Measurements from ENCODE around the gene GIGYF2. TPM values are rescaled to one million over a fixed set of nuclear protein-coding genes. Genes with fewer than 3 reads are reported as not detected.

GIGYF2 gene
- total RNA-seq, 1 experiment from 2014 or later = 60.6 TPM

DNA sequence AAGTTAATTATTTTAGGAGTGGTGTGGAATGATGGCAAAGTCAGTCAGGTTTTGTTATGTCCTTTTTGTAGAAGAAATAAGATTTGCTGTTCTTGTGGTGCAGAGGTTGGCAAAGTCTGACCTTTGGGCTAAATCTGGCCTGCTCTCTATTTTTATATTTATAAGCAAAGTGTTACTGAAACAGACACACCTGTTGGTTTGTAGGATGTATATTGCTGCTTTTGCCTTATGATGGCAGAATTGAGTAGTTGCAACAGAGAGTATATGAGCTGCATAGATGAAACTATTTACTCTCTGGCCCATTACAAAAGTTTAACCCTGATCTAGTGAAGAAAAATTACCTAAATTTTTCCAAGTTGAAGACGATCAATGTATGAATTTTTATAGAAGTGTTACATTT is 113.3 kb downstream of the GIGYF2 start (continued):
- TF ChIP-seq, protein P1, sequence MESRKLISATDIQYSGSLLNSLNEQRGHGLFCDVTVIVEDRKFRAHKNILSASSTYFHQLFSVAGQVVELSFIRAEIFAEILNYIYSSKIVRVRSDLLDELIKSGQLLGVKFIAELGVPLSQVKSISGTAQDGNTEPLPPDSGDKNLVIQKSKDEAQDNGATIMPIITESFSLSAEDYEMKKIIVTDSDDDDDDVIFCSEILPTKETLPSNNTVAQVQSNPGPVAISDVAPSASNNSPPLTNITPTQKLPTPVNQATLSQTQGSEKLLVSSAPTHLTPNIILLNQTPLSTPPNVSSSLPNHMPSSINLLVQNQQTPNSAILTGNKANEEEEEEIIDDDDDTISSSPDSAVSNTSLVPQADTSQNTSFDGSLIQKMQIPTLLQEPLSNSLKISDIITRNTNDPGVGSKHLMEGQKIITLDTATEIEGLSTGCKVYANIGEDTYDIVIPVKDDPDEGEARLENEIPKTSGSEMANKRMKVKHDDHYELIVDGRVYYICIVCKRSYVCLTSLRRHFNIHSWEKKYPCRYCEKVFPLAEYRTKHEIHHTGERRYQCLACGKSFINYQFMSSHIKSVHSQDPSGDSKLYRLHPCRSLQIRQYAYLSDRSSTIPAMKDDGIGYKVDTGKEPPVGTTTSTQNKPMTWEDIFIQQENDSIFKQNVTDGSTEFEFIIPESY (IDR thresholded peaks at IDR 0.05; ENCODE audit: extremely low read depth, insufficient replicate concordance, low read length) = no peak
- TF ChIP-seq EGR1 (IDR thresholded peaks at IDR 0.05; ENCODE audit: low read depth) = no peak
- no peak for TF ChIP-seq ZFX (IDR thresholded peaks at IDR 0.05)

DNA sequence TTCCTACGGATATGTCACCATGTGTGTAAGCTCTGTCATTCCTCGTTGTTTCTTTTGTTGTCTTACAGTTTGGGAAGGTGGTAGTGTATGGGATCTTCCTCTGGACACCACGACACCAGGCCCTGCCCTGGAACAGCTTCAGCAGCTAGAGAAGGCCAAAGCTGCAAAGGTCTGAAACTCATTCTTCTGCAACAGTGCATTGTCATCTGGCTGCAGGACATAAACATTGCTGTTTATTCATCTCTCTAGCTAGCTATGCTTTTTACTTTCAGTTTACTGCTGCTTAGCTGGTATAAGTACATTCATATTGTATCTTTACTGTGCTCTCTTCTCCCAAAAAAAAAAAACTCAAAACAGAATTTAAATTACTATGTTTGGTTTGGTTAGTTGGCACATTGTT is 118.4 kb downstream of the GIGYF2 start:
- Histone ChIP-seq H2AFZ (ENCODE audit: low read depth, low read length, poor library complexity, severe bottlenecking) (no peak overlapping the region), H4K20me1 (ENCODE audit: insufficient read depth) (no peaks in the 10 kb centered on the region), H3K9me3 (ENCODE audit: control insufficient read depth in 1 of 2, insufficient read depth in 1 of 2, low read depth in 1 of 2, low read length in 2 of 2) (no peaks in the 10 kb centered on the region), H3K4me2 (ENCODE audit: low read length) (no peak overlapping the region), H3K9me2 (ENCODE audit: insufficient read depth) (no peaks in the 10 kb centered on the region), H3K4me3 (replicated peaks in 1 of 2; ENCODE audit: low read depth in 1 of 2, low read length in 2 of 2) (no peak overlapping the region), H3K36me3 (ENCODE audit: control insufficient read depth in 1 of 2, insufficient read depth in 2 of 2, low read length in 2 of 2) (peaks cover 36 to 41% of the 10 kb centered on the region in 2 experiments; a peak in 3 of 4 replicates), H3K27me3 (ENCODE audit: insufficient read depth, low read length) (no peaks in the 10 kb centered on the region), H3K4me1 (ENCODE audit: control insufficient read depth in 1 of 2, insufficient read depth in 2 of 2, low read length in 2 of 2) (no peaks in the 10 kb centered on the region), H3K27ac (ENCODE audit: low read depth, low read length) (no peak overlapping the region), H3K9ac (ENCODE audit: low read length) (no peak overlapping the region), H3K79me2 (ENCODE audit: insufficient read depth, low read length) (no peaks in the 10 kb centered on the region)
- no peak for ATAC-seq
- ChIA-PET CTCF (no interaction called here), RAD21 (ENCODE audit: low non-redundant PET in 1 of 2, low total read pairs in 2 of 2, uncharacterized antibody in 2 of 2, unreplicated experiment in 2 of 2) (no interaction called here), POLR2A (no interaction called here)
- no TSS peak for BruUV-seq (replicated peaks)
- intact Hi-C loops (cut with micrococcal nuclease) = no loop called here
- DNase-seq (ENCODE audit: low read depth, low spot score) = no peak
- TF ChIP-seq CBX3 (IDR thresholded peaks at IDR 0.05; ENCODE audit: low read depth) = no peak
- TF ChIP-seq ZNF274 (IDR thresholded peaks at IDR 0.05; ENCODE audit: low read depth, low read length) = no peak
- TF ChIP-seq, protein P1 (IDR thresholded peaks at IDR 0.05; ENCODE audit: extremely low read depth, insufficient replicate concordance, low read length) = no peak
- no peak for TF ChIP-seq RAD21 (IDR thresholded peaks at IDR 0.05; ENCODE audit: low read depth)
- TF ChIP-seq, protein P2, sequence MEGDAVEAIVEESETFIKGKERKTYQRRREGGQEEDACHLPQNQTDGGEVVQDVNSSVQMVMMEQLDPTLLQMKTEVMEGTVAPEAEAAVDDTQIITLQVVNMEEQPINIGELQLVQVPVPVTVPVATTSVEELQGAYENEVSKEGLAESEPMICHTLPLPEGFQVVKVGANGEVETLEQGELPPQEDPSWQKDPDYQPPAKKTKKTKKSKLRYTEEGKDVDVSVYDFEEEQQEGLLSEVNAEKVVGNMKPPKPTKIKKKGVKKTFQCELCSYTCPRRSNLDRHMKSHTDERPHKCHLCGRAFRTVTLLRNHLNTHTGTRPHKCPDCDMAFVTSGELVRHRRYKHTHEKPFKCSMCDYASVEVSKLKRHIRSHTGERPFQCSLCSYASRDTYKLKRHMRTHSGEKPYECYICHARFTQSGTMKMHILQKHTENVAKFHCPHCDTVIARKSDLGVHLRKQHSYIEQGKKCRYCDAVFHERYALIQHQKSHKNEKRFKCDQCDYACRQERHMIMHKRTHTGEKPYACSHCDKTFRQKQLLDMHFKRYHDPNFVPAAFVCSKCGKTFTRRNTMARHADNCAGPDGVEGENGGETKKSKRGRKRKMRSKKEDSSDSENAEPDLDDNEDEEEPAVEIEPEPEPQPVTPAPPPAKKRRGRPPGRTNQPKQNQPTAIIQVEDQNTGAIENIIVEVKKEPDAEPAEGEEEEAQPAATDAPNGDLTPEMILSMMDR (IDR thresholded peaks at IDR 0.05 in 2 of 3, conservative IDR thresholded peaks at IDR 0.05 in 1 of 3; ENCODE audit: borderline replicate concordance in 1 of 3, insufficient read depth in 1 of 3, low read depth in 2 of 3, low read length in 2 of 3) = no peak
- no peak for TF ChIP-seq POLR2AphosphoS5 (IDR thresholded peaks at IDR 0.05; ENCODE audit: low read depth, low read length)
- TF ChIP-seq, protein P3, sequence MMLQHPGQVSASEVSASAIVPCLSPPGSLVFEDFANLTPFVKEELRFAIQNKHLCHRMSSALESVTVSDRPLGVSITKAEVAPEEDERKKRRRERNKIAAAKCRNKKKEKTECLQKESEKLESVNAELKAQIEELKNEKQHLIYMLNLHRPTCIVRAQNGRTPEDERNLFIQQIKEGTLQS (IDR thresholded peaks at IDR 0.05) = no peak
- no peak for TF ChIP-seq JUND (IDR thresholded peaks at IDR 0.05)
- no peak for TF ChIP-seq EGR1 (IDR thresholded peaks at IDR 0.05; ENCODE audit: low read depth)
- TF ChIP-seq YY1 (IDR thresholded peaks at IDR 0.05; ENCODE audit: extremely low read depth, insufficient replicate concordance, low read depth, low read length) = no peak
- TF ChIP-seq ZFX (IDR thresholded peaks at IDR 0.05) = no peak
- TF ChIP-seq CEBPB (IDR thresholded peaks at IDR 0.05; ENCODE audit: low read depth) = no peak
- TF ChIP-seq, protein P4, sequence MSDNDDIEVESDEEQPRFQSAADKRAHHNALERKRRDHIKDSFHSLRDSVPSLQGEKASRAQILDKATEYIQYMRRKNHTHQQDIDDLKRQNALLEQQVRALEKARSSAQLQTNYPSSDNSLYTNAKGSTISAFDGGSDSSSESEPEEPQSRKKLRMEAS (IDR thresholded peaks at IDR 0.05) = no peak
- TF ChIP-seq, protein P5, sequence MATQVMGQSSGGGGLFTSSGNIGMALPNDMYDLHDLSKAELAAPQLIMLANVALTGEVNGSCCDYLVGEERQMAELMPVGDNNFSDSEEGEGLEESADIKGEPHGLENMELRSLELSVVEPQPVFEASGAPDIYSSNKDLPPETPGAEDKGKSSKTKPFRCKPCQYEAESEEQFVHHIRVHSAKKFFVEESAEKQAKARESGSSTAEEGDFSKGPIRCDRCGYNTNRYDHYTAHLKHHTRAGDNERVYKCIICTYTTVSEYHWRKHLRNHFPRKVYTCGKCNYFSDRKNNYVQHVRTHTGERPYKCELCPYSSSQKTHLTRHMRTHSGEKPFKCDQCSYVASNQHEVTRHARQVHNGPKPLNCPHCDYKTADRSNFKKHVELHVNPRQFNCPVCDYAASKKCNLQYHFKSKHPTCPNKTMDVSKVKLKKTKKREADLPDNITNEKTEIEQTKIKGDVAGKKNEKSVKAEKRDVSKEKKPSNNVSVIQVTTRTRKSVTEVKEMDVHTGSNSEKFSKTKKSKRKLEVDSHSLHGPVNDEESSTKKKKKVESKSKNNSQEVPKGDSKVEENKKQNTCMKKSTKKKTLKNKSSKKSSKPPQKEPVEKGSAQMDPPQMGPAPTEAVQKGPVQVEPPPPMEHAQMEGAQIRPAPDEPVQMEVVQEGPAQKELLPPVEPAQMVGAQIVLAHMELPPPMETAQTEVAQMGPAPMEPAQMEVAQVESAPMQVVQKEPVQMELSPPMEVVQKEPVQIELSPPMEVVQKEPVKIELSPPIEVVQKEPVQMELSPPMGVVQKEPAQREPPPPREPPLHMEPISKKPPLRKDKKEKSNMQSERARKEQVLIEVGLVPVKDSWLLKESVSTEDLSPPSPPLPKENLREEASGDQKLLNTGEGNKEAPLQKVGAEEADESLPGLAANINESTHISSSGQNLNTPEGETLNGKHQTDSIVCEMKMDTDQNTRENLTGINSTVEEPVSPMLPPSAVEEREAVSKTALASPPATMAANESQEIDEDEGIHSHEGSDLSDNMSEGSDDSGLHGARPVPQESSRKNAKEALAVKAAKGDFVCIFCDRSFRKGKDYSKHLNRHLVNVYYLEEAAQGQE (IDR thresholded peaks at IDR 0.05; ENCODE audit: low read depth) = no peak

Measured in HCT116 (cell line).